Activated CD8-positive, alpha-beta memory T cell treated with anti-CD3 and anti-CD28 coated beads for 24 hours (primary cell): ENCODE results near the gene TUBA3E.

Experiments used
- DNase-seq: peaks from one replicate; pipeline ENCODE4 v3.0.0-alpha.2; 2020

Gene TUBA3E

DNA sequence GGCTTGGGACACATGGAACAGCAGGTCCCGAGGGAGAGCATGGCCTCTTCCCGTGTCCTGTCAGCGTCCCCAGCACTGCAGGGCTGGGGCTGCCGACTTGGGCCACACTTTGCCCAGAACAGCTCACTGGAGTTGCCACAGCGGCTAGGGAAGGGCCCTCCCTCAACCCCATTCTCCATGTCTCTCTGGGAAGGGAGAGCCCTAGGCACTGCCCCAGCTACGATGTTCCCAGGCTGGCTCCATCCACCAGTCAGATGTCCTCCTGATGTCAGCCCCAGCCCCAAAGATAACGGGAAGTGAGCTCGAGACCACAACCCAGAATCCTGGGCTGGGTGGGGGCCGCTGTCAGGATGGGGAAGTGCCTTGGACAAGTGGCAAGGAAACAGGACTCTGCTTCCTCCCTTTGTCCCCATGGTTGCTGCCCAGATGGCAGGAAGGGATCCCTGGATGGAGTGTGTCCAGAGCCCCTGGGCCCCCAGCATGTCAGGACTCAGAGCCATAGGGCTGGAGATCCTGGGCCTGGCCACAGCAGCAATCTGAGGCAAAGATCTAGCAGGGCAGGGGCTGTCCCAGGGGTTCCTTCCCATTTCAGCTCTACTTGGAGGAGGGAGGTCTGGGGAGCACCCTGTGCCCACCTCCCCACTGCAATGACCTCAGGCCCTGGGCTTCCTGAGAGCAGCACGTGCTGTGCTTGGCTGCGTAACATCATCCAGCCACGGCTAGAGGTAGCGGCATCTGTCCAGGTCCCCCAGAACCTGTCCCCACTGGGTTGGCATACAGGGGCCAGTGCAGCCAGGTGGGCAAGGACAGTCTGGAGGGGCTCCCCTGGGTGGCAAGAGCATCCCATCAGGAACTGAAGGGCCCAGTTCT lies 55.6 kb downstream of the TUBA3E start:
- peak; percentile 58 for DNase-seq
